Measurements from ENCODE around the gene MACF1.

- TF ChIP-seq EZH2 (optimal IDR thresholded peaks at IDR 0.05; ENCODE audit: low read depth, low read length) (no peak), EZH2phosphoT487 (IDR thresholded peaks at IDR 0.05; ENCODE audit: low read length) (no peak)
- TF ChIP-seq, protein P1, sequence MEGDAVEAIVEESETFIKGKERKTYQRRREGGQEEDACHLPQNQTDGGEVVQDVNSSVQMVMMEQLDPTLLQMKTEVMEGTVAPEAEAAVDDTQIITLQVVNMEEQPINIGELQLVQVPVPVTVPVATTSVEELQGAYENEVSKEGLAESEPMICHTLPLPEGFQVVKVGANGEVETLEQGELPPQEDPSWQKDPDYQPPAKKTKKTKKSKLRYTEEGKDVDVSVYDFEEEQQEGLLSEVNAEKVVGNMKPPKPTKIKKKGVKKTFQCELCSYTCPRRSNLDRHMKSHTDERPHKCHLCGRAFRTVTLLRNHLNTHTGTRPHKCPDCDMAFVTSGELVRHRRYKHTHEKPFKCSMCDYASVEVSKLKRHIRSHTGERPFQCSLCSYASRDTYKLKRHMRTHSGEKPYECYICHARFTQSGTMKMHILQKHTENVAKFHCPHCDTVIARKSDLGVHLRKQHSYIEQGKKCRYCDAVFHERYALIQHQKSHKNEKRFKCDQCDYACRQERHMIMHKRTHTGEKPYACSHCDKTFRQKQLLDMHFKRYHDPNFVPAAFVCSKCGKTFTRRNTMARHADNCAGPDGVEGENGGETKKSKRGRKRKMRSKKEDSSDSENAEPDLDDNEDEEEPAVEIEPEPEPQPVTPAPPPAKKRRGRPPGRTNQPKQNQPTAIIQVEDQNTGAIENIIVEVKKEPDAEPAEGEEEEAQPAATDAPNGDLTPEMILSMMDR (IDR thresholded peaks at IDR 0.05; ENCODE audit: low read length): no peak
Measured at GRCh38 chr1:39310691-39311090, 106.2 kb downstream of the MACF1 start.
